HG02588 (cell line): ENCODE data around the gene EMC1.
"Not testable (repeated sequence)": the region's sequence is repeated elsewhere in the genome, so short reads cannot be mapped to it uniquely, and the experiment has no call there.

Experiments
- ATAC-seq: cut with Tn5 transposase; IDR thresholded peaks from one replicate; pipeline ENCODE4 v1.9.1; 2021; ENCODE audit warnings: mild to moderate bottlenecking, moderate library complexity; ENCODE audit not compliant: unreplicated experiment

EMC1 gene

GRCh38 chr1:19251305-19252196 lies at the start of gene EMC1, which contains the start of gene MRTO4:
Gene EMC1, minus strand, starts transcription at chr1:19251524. Its CDS starts 15 bp downstream, at chr1:19251509.
Gene MRTO4, plus strand, starts transcription at chr1:19251805. Its CDS starts 31 bp downstream, at chr1:19251836.
- peak; percentile 84 for ATAC-seq

GRCh38 chr1:19300211-19300610 lies 48.9 kb upstream of the EMC1 start:
- no peak for ATAC-seq

- no peak for ATAC-seq
These were observed 43.3 kb upstream of the EMC1 start for GRCh38 chr1:19294638-19295037.

- no peak for ATAC-seq
These were observed 37.9 kb upstream of the EMC1 start for GRCh38 chr1:19289244-19289643.

GRCh38 chr1:19288324-19289241 lies 37.3 kb upstream of the EMC1 start, which contains the start of gene AKR7A3:
Gene AKR7A3, minus strand, starts transcription at chr1:19288770. Its CDS starts 61 bp downstream, at chr1:19288709.
- not testable (repeated sequence) for ATAC-seq

- ATAC-seq, result no peak
These were observed 36.3 kb upstream of the EMC1 start for GRCh38 chr1:19287436-19288185.

- not testable (repeated sequence) for ATAC-seq
These were observed 34.5 kb upstream of the EMC1 start for GRCh38 chr1:19285807-19286206.

- not testable (repeated sequence) for ATAC-seq
These were observed 34.0 kb upstream of the EMC1 start for GRCh38 chr1:19285366-19285765.

GRCh38 chr1:19284881-19285280 lies 33.6 kb upstream of the EMC1 start:
- ATAC-seq, result no peak

- ATAC-seq, result no peak
These were observed 32.6 kb upstream of the EMC1 start for GRCh38 chr1:19283891-19284290.

- ATAC-seq, result no peak
These were observed 23.3 kb upstream of the EMC1 start for GRCh38 chr1:19274636-19275035.

GRCh38 chr1:19273844-19274531 lies 22.7 kb upstream of the EMC1 start:
- not testable (repeated sequence) for ATAC-seq

GRCh38 chr1:19273106-19273843 lies 22.0 kb upstream of the EMC1 start:
- no peak for ATAC-seq

GRCh38 chr1:19272064-19272463 lies 20.7 kb upstream of the EMC1 start:
- no peak for ATAC-seq

GRCh38 chr1:19270343-19270730 lies 19.0 kb upstream of the EMC1 start:
- ATAC-seq, result not testable (repeated sequence)

GRCh38 chr1:19269427-19270342 lies 18.4 kb upstream of the EMC1 start:
- not testable (repeated sequence) for ATAC-seq

- ATAC-seq, result no peak
These were observed 17.1 kb upstream of the EMC1 start for GRCh38 chr1:19268445-19268844.

- ATAC-seq, result no peak
These were observed 11.4 kb upstream of the EMC1 start for GRCh38 chr1:19262744-19263143.
